NCI-H1105 (cell line): Measurements from ENCODE around the gene COL4A1.
"Not testable (repeated sequence)": the region's sequence is repeated elsewhere in the genome, so short reads cannot be mapped to it uniquely, and the experiment has no call there.

Source experiments
- DNase-seq: peaks from one replicate; lab custom pipeline; 2025; lab: John Stamatoyannopoulos, UW

Gene COL4A1

GRCh38 chr13:110131424-110131823 is 175.5 kb downstream of the COL4A1 start:
- DNase-seq, result no peak

GRCh38 chr13:110130431-110130830 is 176.5 kb downstream of the COL4A1 start:
- no peak for DNase-seq

- no peak for DNase-seq
Measured at GRCh38 chr13:110129539-110130186, 177.3 kb downstream of the COL4A1 start.

- no peak for DNase-seq
Measured at GRCh38 chr13:110129076-110129475, 177.9 kb downstream of the COL4A1 start.

- no peak for DNase-seq
Measured at GRCh38 chr13:110128546-110128945, 178.4 kb downstream of the COL4A1 start.

GRCh38 chr13:110127986-110128511 is 178.9 kb downstream of the COL4A1 start:
- no peak for DNase-seq

- DNase-seq, result no peak
Measured at GRCh38 chr13:110126391-110126961, 180.5 kb downstream of the COL4A1 start.

GRCh38 chr13:110125613-110126272 is 181.2 kb downstream of the COL4A1 start:
- DNase-seq, result no peak

GRCh38 chr13:110125157-110125556 is 181.8 kb downstream of the COL4A1 start:
- DNase-seq, result no peak

- no peak for DNase-seq
Measured at GRCh38 chr13:110124201-110124940, 182.6 kb downstream of the COL4A1 start.

- peak; percentile 72 for DNase-seq
Measured at GRCh38 chr13:110123041-110123809, 183.7 kb downstream of the COL4A1 start.

- no peak for DNase-seq
Measured at GRCh38 chr13:110121422-110122083, 185.4 kb downstream of the COL4A1 start.

- DNase-seq, result no peak
Measured at GRCh38 chr13:110119935-110120905, 186.7 kb downstream of the COL4A1 start.

- DNase-seq, result no peak
Measured at GRCh38 chr13:110118106-110118505, 188.9 kb downstream of the COL4A1 start.

GRCh38 chr13:110116072-110116487 is 190.9 kb downstream of the COL4A1 start:
- DNase-seq, result no peak

GRCh38 chr13:110115591-110115990 is 191.4 kb downstream of the COL4A1 start:
- DNase-seq, result no peak

- DNase-seq, result no peak
Measured at GRCh38 chr13:110114316-110114715, 192.6 kb downstream of the COL4A1 start.

GRCh38 chr13:110113284-110113764 is 193.6 kb downstream of the COL4A1 start:
- DNase-seq, result no peak

GRCh38 chr13:110112379-110112778 is 194.6 kb downstream of the COL4A1 start:
- DNase-seq, result not testable (repeated sequence)

GRCh38 chr13:110110783-110111182 is 196.2 kb downstream of the COL4A1 start:
- DNase-seq, result no peak
